K562 (cell line): ENCODE measurements around the gene PACS2. TPM values are rescaled to one million over a fixed set of nuclear protein-coding genes. Genes with fewer than 3 reads are reported as not detected.

ENCODE experiments used
- ATAC-seq: fragments of 200-7000 bp; cut with Tn5 transposase; 3 replicates; pipeline ENCODE4 v1.9.1; 2020; ENCODE audit warnings: moderate library complexity
- BruUV-seq: library from RNA; stranded (reverse); fragments of 400-500 nt; replicated peaks from 2 replicates; lab custom pipeline; 2021; lab: Mats Ljungman, UMichigan
- CTCF ChIA-PET: fragments of 300-600 bp; formaldehyde crosslinking; extraction: SDS; loops from one replicate; lab custom pipeline; 2021; ENCODE audit warnings: low intra/inter-chr PET ratio; lab: Yijun Ruan, JAX
- POLR2A ChIA-PET: fragments of 300-600, 350-650 bp; sonication (Branson Sonifier 250); formaldehyde crosslinking; extraction: SDS; loops from one replicate; lab custom pipeline; 2021; ENCODE audit warnings: antibody characterized with exemption, inconsistent platforms; lab: Yijun Ruan, JAX
- DNase-seq, 4 experiments: peaks; one replicate each; pipeline versions ENCODE4 v3.0.0 to v3.0.0-alpha.2; 2011 to 2018; ENCODE audit warnings: low spot score in 3 of 4, mixed read lengths in 3 of 4; ENCODE audit errors: extremely low read depth in 1 of 4
- FAIRE-seq: peaks from 2 replicates; lab custom pipeline; 2011; peaks lifted over from hg19 to GRCh38; lab: Jason Lieb, UNC
- H2AFZ ChIP-seq: 2 replicates; pipeline ENCODE4 v1.6.0; 2011; ENCODE audit warnings: low read depth, low read length, control low read depth, inconsistent platforms
- H3K27ac ChIP-seq: fragments of 200-600 bp; 3 replicates; pipeline ENCODE4 v1.8.0; 2011; ENCODE audit warnings: low read depth, mild to moderate bottlenecking, control low read depth, inconsistent platforms, low read length, moderate library complexity, mixed read lengths; ENCODE audit errors: extremely low read depth
- H3K27me3 ChIP-seq, 2 experiments: fragments of 300-600 bp in 1 of 2; 2 replicates in 1 of 2; 3 replicates in 1 of 2; pipeline versions ENCODE4 v1.6.0 to v1.8.0; 2011; ENCODE audit warnings: inconsistent platforms in 2 of 2, low read length in 2 of 2, mild to moderate bottlenecking in 1 of 2, mixed read lengths in 1 of 2, moderate library complexity in 1 of 2; ENCODE audit not compliant: control insufficient read depth in 2 of 2, insufficient read depth in 2 of 2
- H3K36me3 ChIP-seq: fragments of 300-600 bp; 3 replicates; pipeline ENCODE4 v1.8.0; 2011; ENCODE audit warnings: mild to moderate bottlenecking, low read length, inconsistent platforms; ENCODE audit not compliant: control insufficient read depth, insufficient read depth
- H3K4me1 ChIP-seq, 2 experiments: fragments of 200-600 bp in 1 of 2; replicated peaks in 1 of 2; 2 replicates in 1 of 2; 3 replicates in 1 of 2; pipeline versions ENCODE4 v1.5.1 to v1.8.0; 2011; ENCODE audit warnings: inconsistent platforms in 2 of 2, low read length in 2 of 2, mild to moderate bottlenecking in 1 of 2, mixed read lengths in 1 of 2, moderate library complexity in 1 of 2; ENCODE audit not compliant: control insufficient read depth in 2 of 2, insufficient read depth in 2 of 2
- H3K4me2 ChIP-seq: 2 replicates; pipeline ENCODE4 v1.6.1; 2011; ENCODE audit warnings: low read length, control low read depth, inconsistent platforms, mixed read lengths; ENCODE audit not compliant: insufficient read depth
- H3K4me3 ChIP-seq: fragments of 200-600 bp; sonication (generic), shearing (Covaris generic); 2 replicates; pipeline ENCODE4 v1.5.1; 2016; ENCODE audit warnings: control low read depth, inconsistent platforms
- H3K79me2 ChIP-seq: fragments of 200-600 bp; 3 replicates; pipeline ENCODE4 v1.8.0; 2011; ENCODE audit warnings: low read length, inconsistent platforms; ENCODE audit not compliant: control insufficient read depth, insufficient read depth
- H3K9ac ChIP-seq, 2 experiments: 2 replicates each; pipeline versions ENCODE4 v1.6.0 to v1.6.1; 2011; ENCODE audit warnings: low read depth in 2 of 2, low read length in 2 of 2, control low read depth in 1 of 2, inconsistent platforms in 1 of 2, mild to moderate bottlenecking in 1 of 2, mixed read lengths in 1 of 2; ENCODE audit not compliant: insufficient read depth in 1 of 2
- H3K9me1 ChIP-seq: one replicate; pipeline ENCODE4 v1.6.0; 2011; ENCODE audit warnings: inconsistent platforms, mild to moderate bottlenecking, low read length, moderate library complexity; ENCODE audit not compliant: control insufficient read depth, insufficient read depth
- H3K9me3 ChIP-seq: replicated peaks from 2 replicates; pipeline ENCODE4 v1.5.1; 2011; ENCODE audit warnings: low read depth, low read length, inconsistent platforms; ENCODE audit not compliant: control insufficient read depth, insufficient read depth
- H4K20me1 ChIP-seq: replicated peaks from 2 replicates; pipeline ENCODE4 v1.6.1; 2011; ENCODE audit warnings: low read length, inconsistent platforms, mixed read lengths; ENCODE audit not compliant: control insufficient read depth, insufficient read depth
- HMG20B ChIP-seq: fragments of 250-450 bp; sonication (Bioruptor Pico); IDR thresholded peaks from 2 replicates; pipeline ENCODE4 v1.5.0; 2021; ENCODE audit warnings: mild to moderate bottlenecking
- NR0B1 ChIP-seq: fragments of 450-650 bp; IDR thresholded peaks from one replicate; pipeline ENCODE4 v1.6.1; 2018; ENCODE audit warnings: mild to moderate bottlenecking, moderate library complexity; ENCODE audit not compliant: partially characterized antibody
- NR4A1 ChIP-seq, 2 experiments: fragments of 250-450 bp in 1 of 2; fragments of 450-650 bp in 1 of 2; sonication (Bioruptor Pico) in 1 of 2; IDR thresholded peaks; 2 replicates each; pipeline versions ENCODE4 v1.4.0 to v1.6.1; 2016 to 2020; ENCODE audit warnings: mild to moderate bottlenecking in 2 of 2, missing compliant biosample characterization in 1 of 2, missing genetic modification characterization in 1 of 2, moderate library complexity in 1 of 2
- POLR2G ChIP-seq: fragments of 200-400 bp; formaldehyde crosslinking; IDR thresholded peaks from 2 replicates; pipeline ENCODE4 v1.6.1; 2017; ENCODE audit warnings: low read depth, mild to moderate bottlenecking, antibody characterized with exemption, low read length, moderate library complexity
- RBFOX2 ChIP-seq: fragments of 200-400 bp; formaldehyde crosslinking; IDR thresholded peaks from 2 replicates; pipeline ENCODE4 v1.6.1; 2017; ENCODE audit warnings: low read depth, mild to moderate bottlenecking, low read length, moderate library complexity
- SMAD1 ChIP-seq: fragments of 150-350 bp; IDR thresholded peaks from 2 replicates; pipeline ENCODE4 v1.6.1; 2014; ENCODE audit warnings: low read length, low read depth; ENCODE audit not compliant: partially characterized antibody
- SRSF9 ChIP-seq: fragments of 200-400 bp; formaldehyde crosslinking; IDR thresholded peaks from 2 replicates; pipeline ENCODE4 v1.6.1; 2017; ENCODE audit warnings: low read depth, low read length, borderline replicate concordance
- SUPT5H ChIP-seq: fragments of 450-650 bp; IDR thresholded peaks from 2 replicates; pipeline ENCODE4 v1.6.1; 2016
- YBX1 ChIP-seq: fragments of 450-650 bp; IDR thresholded peaks from 2 replicates; pipeline ENCODE4 v1.7.1; 2016; ENCODE audit warnings: mild to moderate bottlenecking
- ZNF76 ChIP-seq: fragments of 250-450 bp; sonication (Bioruptor Pico); IDR thresholded peaks from 2 replicates; pipeline ENCODE4 v1.4.0; 2020; ENCODE audit warnings: mild to moderate bottlenecking, moderate library complexity, borderline replicate concordance
- WGBS: fragments of 100-300 bp; shearing (Covaris generic); methylation state at CpG from one replicate; pipeline ENCODE4 v1.1.6; 2016; ENCODE audit warnings: low coverage, mixed read lengths; ENCODE audit not compliant: insufficient coverage; ENCODE audit errors: missing lambda C conversion rate; 5-methylcytosine and 5-hydroxymethylcytosine counted together
- in situ Hi-C: fragments of 300-500 bp; cut with MboI; formaldehyde crosslinking; loops from 4 replicates; pipeline ENCODE4 v1.15.0; 2018; ENCODE audit warnings: inconsistent platforms, mixed read lengths
- intact Hi-C: fragments of 100-400 bp; cut with micrococcal nuclease; formaldehyde crosslinking; loops from 2 replicates; pipeline ENCODE4 v1.14.2; 2022
- polyA plus RNA-seq, 8 experiments: library from polyadenylated mRNA; depleted of rRNA in 4 of 8; stranded (reverse) in 5 of 8; unstranded in 3 of 8; fragments of >200 nt; fragmentation: Nextera tagmentation in 2 of 8; fragmentation: Illumina TruSeq in 1 of 8; extraction: Ambion mirVana in 2 of 8; extraction: Trizol in 1 of 8; gene quantifications; 2 replicates each; pipeline versions ENCODE4 v1.2.1 to v1.2.3, GENCODE V29; 2011 to 2014; ENCODE audit warnings: inconsistent platforms in 1 of 8, missing spikeins in 1 of 8
- total RNA-seq, 7 experiments: library from RNA; depleted of rRNA in 6 of 7; stranded (reverse); fragments of >200 nt in 6 of 7; fragmentation: Illumina TruSeq in 2 of 7; extraction: Trizol in 2 of 7; gene quantifications; 2 replicates each; pipeline versions ENCODE4 v1.2.1 to v1.2.3, GENCODE V29; 2011 to 2021; ENCODE audit warnings: low replicate concordance in 1 of 7
- TF ChIP-seq, protein P1 (sequence below), 2 experiments: fragments of 450-650 bp in 1 of 2; sonication (generic) in 1 of 2; formaldehyde crosslinking in 1 of 2; IDR thresholded peaks in 1 of 2; conservative IDR thresholded peaks in 1 of 2; 2 replicates each; pipeline versions ENCODE4 v1.6.1 to v1.8.1; 2016 to 2023; ENCODE audit warnings: mild to moderate bottlenecking in 2 of 2, moderate library complexity in 2 of 2, inconsistent platforms in 1 of 2, missing genetic modification reagents in 1 of 2

Gene PACS2
- total and polyA plus RNA-seq, 9 of the 15 experiments (the other 6 are each of a cell fraction or from before 2014, with no cell fraction given) = 0.11 to 20.8 (median 9.9) TPM

DNA sequence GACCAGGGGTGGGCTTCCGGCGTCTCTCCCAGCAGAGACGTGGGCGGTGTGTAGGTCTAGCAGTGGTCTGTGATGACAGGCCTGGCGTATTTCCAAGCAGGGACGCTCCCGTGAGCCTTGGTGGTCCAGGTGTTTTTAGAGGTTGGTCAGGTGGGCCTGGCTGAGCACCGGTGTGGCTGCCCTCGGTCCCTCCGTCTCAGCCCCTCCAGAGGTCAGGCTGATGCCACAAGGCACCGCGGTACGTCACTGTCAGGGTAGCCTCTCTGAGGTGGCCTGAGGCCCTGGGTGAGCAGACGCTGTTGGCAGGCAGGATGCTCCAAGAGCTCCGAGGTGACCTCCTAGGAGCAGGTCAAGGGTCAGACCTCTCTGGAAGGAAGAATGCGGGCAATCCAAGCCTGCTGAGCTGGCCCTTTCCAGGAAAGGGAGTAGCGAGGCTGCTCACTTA lies 118.6 kb downstream of the PACS2 start:
- POLR2A ChIA-PET = no interaction called here
- Histone ChIP-seq H3K36me3 (peaks cover 34% of the 10 kb centered on the region; the same call in 2 of the 3 replicates), H3K79me2 (peaks cover 83% of the 10 kb centered on the region), H3K9me3 (no peaks in the 10 kb centered on the region), H3K4me1 (peaks cover 0 to 24% of the 10 kb centered on the region in 2 experiments; a peak in 2 of 5 replicates), H3K27ac (no peak overlapping the region), H4K20me1 (peaks cover 4% of the 10 kb centered on the region; the same call in 1 of the 2 replicates), H3K4me3 (no peak overlapping the region), H3K9me1 (no peaks in the 10 kb centered on the region), H3K27me3 (no peaks in the 10 kb centered on the region), H2AFZ (no peak overlapping the region), H3K4me2 (no peak overlapping the region), H3K9ac (peak overlapping the region in 1 of 2 experiments; percentile 52; a peak in 1 of 4 replicates)
- in situ Hi-C loops (no loop called here), intact Hi-C loops (no loop called here)
- CTCF ChIA-PET = no interaction called here
- peak; percentile 33 for ATAC-seq
- BruUV-seq = no TSS peak
- TF ChIP-seq SMAD1 (no peak), NR0B1 (no peak), YBX1 (no peak), ZNF76 (CRISPR knock-in tag) (no peak), NR4A1 (CRISPR knock-in tag; IDR thresholded peaks at IDR 0.05) (no peak), NR4A1 (tag; IDR thresholded peaks at IDR 0.05) (no peak), SRSF9 (no peak), POLR2G (peak; percentile 66), HMG20B (CRISPR knock-in tag) (no peak), SUPT5H (0 out of 2 replicates have a peak, but pooled peaks have one; percentile 17), RBFOX2 (0 out of 2 replicates have a peak, but pooled peaks have one; percentile 20)
- TF ChIP-seq, protein P1, sequence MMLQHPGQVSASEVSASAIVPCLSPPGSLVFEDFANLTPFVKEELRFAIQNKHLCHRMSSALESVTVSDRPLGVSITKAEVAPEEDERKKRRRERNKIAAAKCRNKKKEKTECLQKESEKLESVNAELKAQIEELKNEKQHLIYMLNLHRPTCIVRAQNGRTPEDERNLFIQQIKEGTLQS (IDR thresholded peaks at IDR 0.05) = no peak
- TF ChIP-seq, protein P1 (CRISPR knock-in tag; conservative IDR thresholded peaks at IDR 0.05) = no peak
- DNase-seq = no peak
- no peak for FAIRE-seq
- 84% methylated on average over 7 of the region's 17 CpGs for WGBS
